ENCODE measurements around the gene CC2D2A. TPM values are rescaled to one million over a fixed set of nuclear protein-coding genes. Genes with fewer than 3 reads are reported as not detected.

The CC2D2A gene
- total and polyA plus RNA-seq, 4 donors = 9.2 to 63.7 (median 24.8) TPM

- no peaks in the 10 kb centered on the region for H3K27me3 ChIP-seq (ENCODE audit: control insufficient read depth in 3 of 3, insufficient read depth in 3 of 3, low read length in 2 of 3)
- peaks cover 0 to 2% (median 0%) of the 10 kb centered on the region in 4 donors for H3K9me3 ChIP-seq (ENCODE audit: control insufficient read depth in 4 of 4, insufficient read depth in 3 of 4, low read length in 3 of 4)
- no peak for ATAC-seq (ENCODE audit: insufficient read depth, low FRiP score)
- H3K27ac ChIP-seq (ENCODE audit: low read depth in 1 of 2, low read length in 1 of 2) = no peak overlapping the region
- peaks cover 0 to 17% (median 2%) of the 10 kb centered on the region in 5 donors for H3K4me1 ChIP-seq (ENCODE audit: control insufficient read depth in 5 of 5, insufficient read depth in 5 of 5, low read length in 5 of 5)
- no peak overlapping the region for H3K9ac ChIP-seq (ENCODE audit: insufficient read depth in 1 of 2, low read length in 2 of 2)
- no peak for DNase-seq
- H3K4me3 ChIP-seq = no peak overlapping the region
- 89 to 92% methylated on average over 2 of the region's 2 CpGs for WGBS, 2 donors
- no peaks in the 10 kb centered on the region for H3K36me3 ChIP-seq (ENCODE audit: control insufficient read depth in 4 of 4, insufficient read depth in 4 of 4, low read length in 4 of 4)
- no peak for TF ChIP-seq CTCF (IDR thresholded peaks at IDR 0.05; ENCODE audit: control extremely low read depth, extremely low read depth)
Observed at GRCh38 chr4:15425520-15425919, 44.2 kb upstream of the CC2D2A start.

GRCh38 chr4:15427161-15427560, 42.5 kb upstream of the CC2D2A start:
- H3K9ac ChIP-seq (ENCODE audit: insufficient read depth in 1 of 2, low read length in 2 of 2) = peak overlapping the region in 1 of 2 donors; percentile 13
- H3K4me3 ChIP-seq = no peak overlapping the region
- peak overlapping the region in 1 of 2 donors; percentile 33 for H3K27ac ChIP-seq (ENCODE audit: low read depth in 1 of 2, low read length in 1 of 2)
- DNase-seq = peak in 2 of 3 donors; percentile 62 to 63
- no peaks in the 10 kb centered on the region for H3K36me3 ChIP-seq (ENCODE audit: control insufficient read depth in 4 of 4, insufficient read depth in 4 of 4, low read length in 4 of 4)
- no peak for ATAC-seq (ENCODE audit: insufficient read depth, low FRiP score)
- peaks cover 0 to 4% (median 0%) of the 10 kb centered on the region in 4 donors for H3K9me3 ChIP-seq (ENCODE audit: control insufficient read depth in 4 of 4, insufficient read depth in 3 of 4, low read length in 3 of 4)
- 35 to 39% methylated on average over 2 of the region's 2 CpGs for WGBS, 2 donors
- TF ChIP-seq CTCF (IDR thresholded peaks at IDR 0.05; ENCODE audit: control extremely low read depth, extremely low read depth) = no peak
- no peaks in the 10 kb centered on the region for H3K27me3 ChIP-seq (ENCODE audit: control insufficient read depth in 3 of 3, insufficient read depth in 3 of 3, low read length in 2 of 3)
- H3K4me1 ChIP-seq (ENCODE audit: control insufficient read depth in 5 of 5, insufficient read depth in 5 of 5, low read length in 5 of 5) = peaks cover 0 to 17% (median 2%) of the 10 kb centered on the region in 5 donors

- Histone ChIP-seq H3K9me3 (ENCODE audit: control insufficient read depth in 4 of 4, insufficient read depth in 3 of 4, low read length in 3 of 4) (peaks cover 0 to 6% (median 0%) of the 10 kb centered on the region in 4 donors), H3K27me3 (ENCODE audit: control insufficient read depth in 3 of 3, insufficient read depth in 3 of 3, low read length in 2 of 3) (no peaks in the 10 kb centered on the region), H3K27ac (ENCODE audit: low read depth in 1 of 2, low read length in 1 of 2) (peak within 1 kb of the TSS in 1 of 2 donors; percentile 33), H3K9ac (ENCODE audit: insufficient read depth in 1 of 2, low read length in 2 of 2) (peak within 1 kb of the TSS in 1 of 2 donors; percentile 38), H3K36me3 (ENCODE audit: control insufficient read depth in 4 of 4, insufficient read depth in 4 of 4, low read length in 4 of 4) (no peaks in the 10 kb centered on the region), H3K4me1 (ENCODE audit: control insufficient read depth in 5 of 5, insufficient read depth in 5 of 5, low read length in 5 of 5) (peaks cover 0 to 17% (median 2%) of the 10 kb centered on the region in 5 donors), H3K4me3 (no peak within 1 kb of the TSS)
- 69 to 83% methylated on average over 3 of the region's 3 CpGs for WGBS, 2 donors
- ATAC-seq (ENCODE audit: insufficient read depth, low FRiP score) = no peak
- DNase-seq = peak in 2 of 3 donors; percentile 74 to 81
- TF ChIP-seq CTCF (IDR thresholded peaks at IDR 0.05; ENCODE audit: control extremely low read depth, extremely low read depth) = no peak
Observed at GRCh38 chr4:15427701-15428100, 42.0 kb upstream of the CC2D2A start, which contains the start of gene C1QTNF7. C1QTNF7 (plus strand) TSS chr4:15428033; CDS start chr4:15435744, 7,711 bp downstream.

GRCh38 chr4:15428611-15429010, 41.1 kb upstream of the CC2D2A start:
- DNase-seq (no peak), ATAC-seq (ENCODE audit: insufficient read depth, low FRiP score) (no peak)
- H3K9ac ChIP-seq (ENCODE audit: insufficient read depth in 1 of 2, low read length in 2 of 2) = no peak overlapping the region
- no peak for TF ChIP-seq CTCF (IDR thresholded peaks at IDR 0.05; ENCODE audit: control extremely low read depth, extremely low read depth)
- no peak overlapping the region for H3K27ac ChIP-seq (ENCODE audit: low read depth in 1 of 2, low read length in 1 of 2)
- no peak overlapping the region for H3K4me3 ChIP-seq
- no peaks in the 10 kb centered on the region for H3K27me3 ChIP-seq (ENCODE audit: control insufficient read depth in 3 of 3, insufficient read depth in 3 of 3, low read length in 2 of 3)
- peaks cover 0 to 17% (median 2%) of the 10 kb centered on the region in 5 donors for H3K4me1 ChIP-seq (ENCODE audit: control insufficient read depth in 5 of 5, insufficient read depth in 5 of 5, low read length in 5 of 5)
- H3K36me3 ChIP-seq (ENCODE audit: control insufficient read depth in 4 of 4, insufficient read depth in 4 of 4, low read length in 4 of 4) = no peaks in the 10 kb centered on the region
- 24 to 27% methylated on average over 1 of the region's 1 CpG for WGBS, 2 donors
- peaks cover 0 to 4% (median 0%) of the 10 kb centered on the region in 4 donors for H3K9me3 ChIP-seq (ENCODE audit: control insufficient read depth in 4 of 4, insufficient read depth in 3 of 4, low read length in 3 of 4)

Data from lung (tissue), 12 donors.